ENCODE measurements around the gene GSTM3.
A peak's percentile ranks its signal among the peaks of the same experiment; 100 is the strongest.
"Not testable (repeated sequence)": the region's sequence is repeated elsewhere in the genome, so short reads cannot be mapped to it uniquely, and the experiment has no call there.

GSTM3 gene

DNA sequence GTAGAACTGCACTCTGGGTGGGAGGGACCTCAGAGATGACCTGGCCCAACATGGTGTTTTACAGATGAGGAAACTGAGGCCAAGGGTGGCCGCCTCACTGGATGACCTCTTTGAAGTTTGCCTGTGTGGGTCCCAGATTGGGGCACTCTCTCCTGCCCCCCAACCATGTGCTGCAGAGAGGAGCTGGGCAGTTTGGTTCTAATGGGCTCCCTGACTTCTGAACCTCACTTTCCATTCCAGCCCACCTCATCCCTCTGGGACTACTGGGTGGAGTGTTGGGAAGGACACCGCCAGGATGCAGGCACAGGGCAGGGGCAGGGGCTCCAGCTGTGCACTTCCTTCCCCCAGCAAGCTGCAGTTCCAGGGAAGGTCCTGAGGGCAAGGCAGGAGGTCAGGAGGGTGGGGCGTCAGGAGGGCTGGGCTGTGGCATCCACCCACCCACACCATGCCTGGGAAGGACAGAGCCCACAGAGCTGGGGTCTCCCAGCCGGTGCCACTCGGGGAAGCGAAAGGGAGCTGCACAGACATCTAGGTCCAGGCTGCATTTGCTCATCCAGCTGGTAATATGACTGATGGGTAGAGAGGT lies 33.2 kb upstream of the GSTM3 start:
- no peak for DNase-seq

DNA sequence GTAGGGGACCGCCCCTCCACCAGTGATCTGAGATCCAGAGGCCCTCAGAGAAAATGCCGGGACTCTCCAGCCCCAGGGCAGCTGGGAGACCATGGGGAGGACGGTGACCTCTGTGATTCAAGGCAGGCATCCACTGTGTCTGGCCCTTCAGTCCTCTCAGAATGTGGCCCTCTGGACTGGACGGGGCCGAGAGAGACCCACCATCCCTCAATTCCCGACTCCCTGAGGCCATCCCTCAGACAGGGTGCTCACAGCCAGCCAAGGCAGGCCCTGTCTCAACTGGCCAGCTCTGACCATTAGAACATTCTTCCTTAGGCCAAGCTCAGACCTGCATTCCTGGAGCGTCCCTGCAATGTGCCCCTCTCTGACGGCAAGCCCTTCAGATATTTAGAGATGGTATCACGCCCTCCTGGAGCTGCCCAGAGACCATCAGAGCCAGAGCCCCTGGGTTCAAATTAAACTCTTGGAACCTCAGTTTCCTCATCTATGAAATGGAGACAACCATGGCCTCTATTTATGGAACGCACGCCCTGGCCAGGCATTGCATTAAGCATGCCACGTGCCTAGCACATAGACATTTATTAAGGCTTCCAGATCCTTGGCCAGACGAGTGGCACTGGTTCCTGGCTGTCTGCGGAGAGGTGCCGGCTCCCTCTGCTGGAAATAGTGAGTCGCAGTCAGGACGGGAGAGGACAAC lies 32.5 kb upstream of the GSTM3 start:
- DNase-seq = peak in 12 of 14 donors; percentile 24 to 72 (median 55)

DNA sequence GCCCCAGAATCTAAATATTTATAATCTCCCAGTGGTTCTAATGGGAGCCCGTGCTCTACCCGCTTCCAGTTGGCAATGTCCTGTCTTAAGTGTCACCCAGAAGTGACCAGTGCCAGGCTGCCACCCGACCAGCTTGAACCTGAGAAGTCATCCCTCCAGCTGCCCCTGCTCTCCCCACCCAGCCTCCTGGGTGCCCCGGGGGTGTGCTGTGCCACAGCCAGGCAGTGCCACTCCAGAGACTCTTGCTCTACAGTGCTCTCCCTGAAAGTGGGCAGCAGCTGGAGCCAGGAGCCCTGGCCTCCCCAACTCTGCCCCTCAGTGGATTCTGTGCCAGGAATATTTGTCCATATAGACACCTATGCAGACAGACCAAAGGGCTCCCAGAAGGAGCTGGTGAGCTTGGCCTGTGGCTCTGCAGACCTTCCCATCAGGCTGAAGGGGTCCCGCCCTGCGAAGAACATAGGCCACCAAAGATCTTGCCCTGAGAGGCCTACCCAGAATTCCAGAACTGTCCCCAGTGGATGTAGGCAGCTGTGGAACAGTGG lies 31.9 kb upstream of the GSTM3 start:
- no peak for DNase-seq

DNA sequence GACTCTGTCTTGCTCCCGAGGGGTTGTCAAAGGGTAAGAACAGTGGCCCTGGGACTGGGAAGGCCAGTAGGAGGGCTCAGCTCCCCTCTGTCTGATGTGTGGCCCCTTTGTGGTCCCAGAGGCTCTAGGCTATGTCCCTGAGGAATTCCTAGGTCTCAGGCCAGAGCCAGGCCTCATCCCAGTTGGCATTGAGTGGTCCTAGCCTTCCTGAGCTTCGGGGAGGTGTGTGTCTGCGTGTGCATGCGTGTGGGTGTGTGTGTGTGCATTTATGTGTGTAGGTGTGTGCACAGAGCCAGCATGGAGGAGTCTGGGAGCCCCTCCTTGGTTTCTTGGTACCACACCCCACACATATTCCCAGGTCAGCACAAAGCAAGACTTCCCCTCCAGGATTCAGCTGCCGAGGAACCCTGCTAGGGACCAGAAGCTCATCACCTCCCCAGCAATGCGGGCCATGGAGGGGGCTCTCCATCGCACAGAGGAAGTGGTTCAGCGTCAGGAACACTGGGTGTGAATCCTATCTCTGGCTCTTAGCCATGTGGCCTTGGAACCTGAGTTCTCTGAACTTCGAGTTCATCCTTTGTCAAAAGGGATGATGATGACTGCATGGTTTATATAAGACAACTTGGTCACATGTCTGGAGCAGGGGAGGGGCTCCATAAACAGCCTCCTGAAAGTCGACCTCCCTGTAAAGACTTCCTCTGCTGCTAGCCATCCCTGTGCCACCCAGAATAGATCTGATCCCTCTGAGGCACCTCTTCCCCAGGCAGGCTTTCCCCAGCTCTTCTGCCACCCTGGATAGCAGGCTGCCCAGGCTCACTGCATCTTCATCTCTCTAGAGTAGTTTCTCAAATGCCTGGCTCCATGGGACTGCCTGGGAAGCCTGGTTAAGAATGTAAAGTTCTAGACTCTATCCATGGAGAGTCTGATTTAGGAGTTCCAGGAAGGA lies 31.1 kb upstream of the GSTM3 start:
- no peak for DNase-seq

DNA sequence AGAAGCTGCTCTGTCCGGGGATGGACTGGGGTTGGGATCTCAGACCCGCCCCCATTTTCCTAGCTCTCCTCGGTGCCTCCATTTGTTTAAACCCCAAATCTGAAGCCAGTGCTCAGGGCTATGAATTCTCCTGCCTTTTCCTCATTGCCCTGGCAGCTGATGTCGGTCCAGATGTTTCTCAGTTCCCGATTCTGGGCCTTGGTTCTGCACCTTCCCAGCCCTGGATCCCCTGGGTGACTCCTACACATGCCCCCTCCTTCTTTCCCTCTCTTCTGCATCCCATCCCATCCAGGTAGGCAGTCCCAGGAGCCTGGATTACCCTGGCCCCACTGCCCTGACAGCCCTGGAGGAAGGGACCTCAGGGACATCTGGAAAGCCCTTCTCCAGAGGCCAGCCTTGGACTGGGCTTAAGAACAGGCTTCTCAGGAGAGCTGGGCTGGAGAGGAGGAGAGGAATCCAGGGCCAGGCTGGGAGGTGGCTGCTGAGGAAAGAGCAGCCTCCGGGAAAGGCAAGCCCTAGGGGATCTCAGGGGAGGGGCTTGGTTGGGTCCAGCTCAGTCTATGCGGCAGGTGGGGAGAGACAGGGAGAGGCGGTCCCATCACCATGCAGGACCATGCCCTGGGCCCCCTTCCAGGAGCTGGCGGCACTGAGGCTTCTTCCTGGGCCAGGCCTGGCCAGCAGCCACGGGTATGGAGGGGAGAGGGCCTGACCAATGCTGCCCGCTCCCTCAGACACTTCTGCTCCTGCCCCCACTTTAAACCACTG lies 29.7 kb upstream of the GSTM3 start:
- peak in 11 of 14 donors; percentile 19 to 85 (median 66) for DNase-seq

DNA sequence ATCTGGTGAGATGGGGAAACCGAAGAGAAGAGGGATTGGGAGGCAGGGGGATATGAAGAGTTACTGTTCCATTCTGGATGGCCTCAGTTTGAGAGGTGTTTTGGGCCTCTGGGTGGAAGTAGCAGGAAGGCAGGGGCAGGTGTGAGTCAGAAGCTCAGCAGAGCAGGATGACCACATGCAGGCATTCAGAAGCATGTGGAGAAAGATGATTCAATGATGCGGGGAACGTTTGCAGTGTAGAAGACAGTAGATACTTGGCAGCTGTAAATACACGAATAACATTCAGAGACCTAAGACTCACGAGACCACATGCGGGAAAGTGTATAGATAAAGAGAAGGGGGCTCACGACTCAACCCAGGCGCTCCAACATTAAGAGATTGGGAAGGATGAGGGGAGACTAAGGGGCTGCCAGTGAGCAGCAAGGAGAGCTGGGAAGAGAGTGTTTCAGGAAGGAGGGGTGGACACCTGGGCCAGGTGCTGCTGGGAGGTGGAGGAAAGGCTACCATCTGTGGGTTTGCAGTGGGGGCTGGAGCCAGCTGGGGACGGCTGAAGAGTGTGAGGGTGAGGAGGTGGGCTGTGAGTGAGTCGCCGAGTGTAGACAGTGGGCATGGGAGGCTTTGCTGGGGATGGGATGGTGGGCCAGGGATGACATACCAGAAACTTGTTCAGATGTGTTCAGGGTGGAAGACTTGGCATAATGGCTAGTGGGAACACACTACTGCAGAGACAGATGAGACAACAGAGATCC lies 28.7 kb upstream of the GSTM3 start:
- DNase-seq = no peak

DNA sequence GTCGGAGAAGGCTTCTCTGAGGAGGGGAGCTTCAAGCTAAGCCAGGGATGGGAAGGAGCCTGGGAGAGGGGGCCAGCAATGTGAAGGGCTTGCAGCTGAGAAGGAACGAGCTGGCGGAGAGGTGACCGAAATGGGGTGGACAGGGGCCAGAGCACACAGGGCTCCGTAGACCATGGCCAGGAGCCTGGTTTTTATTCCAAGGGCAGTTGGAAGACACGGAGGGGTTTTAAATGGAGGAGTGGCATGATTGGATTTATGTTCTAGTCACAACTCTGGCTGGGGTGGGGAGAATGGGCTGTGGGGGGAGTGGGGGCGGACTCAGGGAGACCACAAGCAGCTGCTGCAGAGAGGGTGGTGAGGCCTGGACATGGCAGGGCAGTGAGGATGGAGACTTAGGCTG lies 28.0 kb upstream of the GSTM3 start:
- DNase-seq = no peak

DNA sequence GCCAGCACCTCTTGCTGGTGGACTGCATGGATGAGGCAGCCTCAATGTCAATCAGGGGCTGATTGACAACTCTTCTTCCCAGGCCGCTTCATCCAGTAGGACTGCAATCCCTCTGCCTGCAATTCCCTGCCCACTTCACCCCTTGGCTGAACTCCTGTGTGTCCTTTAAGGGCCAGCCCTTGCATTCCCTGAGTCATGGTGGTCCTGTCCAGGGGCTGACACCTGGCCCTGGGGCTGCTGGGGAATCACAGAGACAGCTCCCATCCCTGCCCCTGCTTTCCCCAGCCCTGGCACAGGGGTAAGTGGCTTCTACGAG lies 27.5 kb upstream of the GSTM3 start:
- DNase-seq = no peak

DNA sequence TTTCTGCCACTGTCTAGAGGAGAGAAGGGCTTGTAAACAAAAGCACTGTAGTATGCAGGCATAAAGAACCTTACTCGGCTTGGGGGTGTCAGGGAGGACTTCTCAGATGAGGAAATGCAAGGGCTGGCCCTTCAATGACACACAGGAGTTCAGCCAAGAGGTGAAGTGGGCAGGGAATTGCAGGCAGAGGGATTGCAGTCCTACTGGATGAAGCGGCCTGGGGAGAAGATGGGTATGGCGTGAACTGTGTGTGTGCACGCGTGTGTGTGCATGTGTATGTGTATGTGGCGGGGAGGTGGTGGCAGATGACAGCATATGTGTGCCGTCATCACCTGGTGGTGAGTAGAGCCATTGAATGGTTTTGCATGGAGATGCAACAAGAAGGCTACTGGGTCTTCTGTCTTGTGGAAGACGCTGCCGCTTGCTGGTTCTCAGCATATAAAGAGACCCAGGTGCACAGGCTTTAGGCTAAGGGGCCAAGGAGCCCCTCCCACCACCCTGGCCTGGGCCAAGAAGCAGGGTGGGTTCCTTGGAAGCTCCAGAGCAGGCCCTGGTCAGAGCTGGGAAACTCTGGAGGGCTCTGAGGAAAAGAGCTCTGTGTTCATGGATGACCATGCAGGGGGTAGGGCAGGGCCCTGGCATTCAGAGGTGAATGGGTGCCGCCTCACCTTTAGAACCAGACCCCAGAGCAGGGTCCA lies 26.9 kb upstream of the GSTM3 start:
- no peak for DNase-seq

DNA sequence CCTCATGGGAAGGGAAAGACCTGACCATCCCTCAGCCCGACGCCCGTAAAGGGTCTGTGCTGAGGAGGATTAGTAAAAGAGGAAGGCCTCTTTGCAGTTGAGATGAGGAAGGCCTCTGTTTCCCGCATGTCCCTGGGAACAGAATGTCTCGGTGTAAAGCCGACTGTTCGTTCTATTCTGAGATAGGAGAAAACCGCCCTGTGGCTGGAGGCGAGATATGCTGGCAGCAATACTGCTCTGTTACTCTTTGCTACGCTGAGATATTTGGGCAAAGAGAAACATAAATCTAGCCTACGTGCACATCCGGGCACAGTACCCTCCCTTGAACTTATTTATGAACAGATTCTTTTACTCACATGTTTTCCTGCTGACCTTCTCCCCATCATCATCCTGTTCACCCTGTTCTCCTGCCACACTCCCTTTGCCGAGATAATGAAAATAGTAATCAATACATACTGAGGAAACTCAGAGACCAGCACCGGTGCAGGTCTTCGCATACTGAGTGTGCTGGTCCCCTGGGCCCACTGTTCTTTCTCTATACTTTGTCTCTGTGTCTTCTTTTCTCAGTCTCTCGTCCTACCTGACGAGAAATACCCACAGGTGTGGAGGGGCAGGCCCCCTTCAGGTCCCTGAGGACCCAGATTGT lies 26.3 kb upstream of the GSTM3 start:
- DNase-seq = not testable (repeated sequence)

DNA sequence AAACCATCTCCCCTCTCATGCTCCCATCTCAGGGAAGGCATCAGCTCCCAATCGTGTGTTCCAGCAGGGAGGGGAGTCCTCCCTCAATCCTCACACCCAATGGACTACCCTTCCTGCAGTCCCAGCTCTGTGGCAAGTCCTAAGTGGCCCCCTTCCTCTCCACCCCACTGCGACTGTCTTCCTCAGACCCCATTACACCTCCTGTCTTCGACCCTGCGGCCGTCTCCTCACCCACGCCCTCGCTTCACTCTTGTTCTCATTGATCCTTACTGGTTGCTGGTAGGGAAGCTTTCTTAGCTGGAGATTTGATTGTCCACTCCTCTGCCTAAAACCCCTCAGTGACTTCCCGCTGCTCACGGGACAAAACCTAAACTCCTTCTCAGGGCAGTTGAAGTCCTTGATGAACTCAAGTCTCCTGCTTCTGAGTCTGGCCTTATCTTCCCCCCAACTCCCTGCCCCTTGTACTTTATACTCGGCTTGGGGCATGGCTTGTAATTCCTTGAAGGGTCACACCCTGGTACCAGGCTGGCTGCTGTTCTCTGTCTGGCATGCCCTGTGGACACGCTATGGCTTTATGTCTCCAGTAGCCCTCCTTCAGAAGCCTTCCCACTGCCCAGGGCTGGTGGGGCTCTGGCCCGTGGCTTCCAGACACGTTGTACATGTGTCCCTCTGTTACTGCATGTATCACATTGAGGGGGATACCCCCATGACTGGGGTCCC lies 25.2 kb upstream of the GSTM3 start:
- DNase-seq = no peak

DNA sequence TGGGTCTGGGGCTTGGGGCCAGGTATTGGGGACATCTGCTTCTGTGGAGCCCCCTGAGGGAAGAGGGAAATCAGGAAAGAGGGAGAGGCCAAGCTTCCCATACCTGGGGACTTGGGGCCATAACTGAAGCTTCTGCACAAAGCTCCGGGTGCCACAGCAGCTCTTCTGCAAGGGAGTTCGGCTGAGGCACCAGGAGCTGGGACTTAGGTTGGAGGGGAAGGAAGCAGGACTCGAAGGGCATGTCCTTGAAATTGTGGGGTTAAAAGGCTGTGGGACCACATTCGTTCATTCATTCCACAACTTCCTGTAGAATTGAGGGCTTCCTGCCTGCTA lies 24.6 kb upstream of the GSTM3 start:
- DNase-seq = no peak

DNA sequence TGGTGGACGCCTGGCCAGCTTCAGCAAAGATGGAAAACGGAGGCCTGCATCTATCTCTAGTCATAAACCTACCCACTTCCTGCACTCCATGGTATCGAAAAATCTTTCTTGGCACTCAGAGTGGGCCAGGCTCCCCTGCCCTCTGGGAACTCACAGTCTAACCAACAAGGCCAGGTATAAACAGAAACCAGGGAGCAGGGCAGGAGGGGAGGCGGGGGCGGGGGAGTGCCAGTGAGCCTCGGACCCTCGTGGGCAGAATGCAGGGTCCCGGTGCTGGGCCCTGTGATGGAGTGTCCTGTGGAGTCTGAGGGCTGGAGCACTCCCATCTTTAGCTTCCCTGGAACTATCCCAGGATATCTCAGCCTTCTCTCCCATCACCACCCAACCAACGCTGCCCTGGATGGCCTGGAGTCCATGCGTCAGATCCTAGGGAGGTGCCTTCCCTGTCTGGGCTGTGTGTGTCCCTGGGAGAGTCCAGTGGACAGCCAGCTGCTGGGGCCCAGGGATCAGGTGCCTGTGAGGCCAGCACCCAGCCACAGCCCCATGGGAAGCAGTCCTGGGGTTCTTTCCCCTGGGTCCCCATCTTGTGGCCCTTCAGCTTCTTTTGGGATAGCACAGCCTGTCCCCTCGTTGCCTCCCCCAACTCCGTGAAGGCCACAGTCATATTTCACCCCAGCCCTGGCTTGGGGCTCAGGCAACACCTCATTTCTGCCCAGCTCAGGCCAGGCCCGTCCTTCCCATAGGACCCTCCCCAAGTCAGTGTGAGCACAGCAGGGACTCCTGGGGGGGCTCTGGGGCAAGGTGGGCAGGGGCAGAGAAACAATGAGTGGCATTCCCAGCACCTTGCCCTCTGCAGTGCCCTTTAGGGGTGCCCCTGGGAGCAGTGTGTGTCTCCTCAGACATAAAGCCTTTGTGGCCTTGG lies 24.0 kb upstream of the GSTM3 start:
- no peak for DNase-seq

DNA sequence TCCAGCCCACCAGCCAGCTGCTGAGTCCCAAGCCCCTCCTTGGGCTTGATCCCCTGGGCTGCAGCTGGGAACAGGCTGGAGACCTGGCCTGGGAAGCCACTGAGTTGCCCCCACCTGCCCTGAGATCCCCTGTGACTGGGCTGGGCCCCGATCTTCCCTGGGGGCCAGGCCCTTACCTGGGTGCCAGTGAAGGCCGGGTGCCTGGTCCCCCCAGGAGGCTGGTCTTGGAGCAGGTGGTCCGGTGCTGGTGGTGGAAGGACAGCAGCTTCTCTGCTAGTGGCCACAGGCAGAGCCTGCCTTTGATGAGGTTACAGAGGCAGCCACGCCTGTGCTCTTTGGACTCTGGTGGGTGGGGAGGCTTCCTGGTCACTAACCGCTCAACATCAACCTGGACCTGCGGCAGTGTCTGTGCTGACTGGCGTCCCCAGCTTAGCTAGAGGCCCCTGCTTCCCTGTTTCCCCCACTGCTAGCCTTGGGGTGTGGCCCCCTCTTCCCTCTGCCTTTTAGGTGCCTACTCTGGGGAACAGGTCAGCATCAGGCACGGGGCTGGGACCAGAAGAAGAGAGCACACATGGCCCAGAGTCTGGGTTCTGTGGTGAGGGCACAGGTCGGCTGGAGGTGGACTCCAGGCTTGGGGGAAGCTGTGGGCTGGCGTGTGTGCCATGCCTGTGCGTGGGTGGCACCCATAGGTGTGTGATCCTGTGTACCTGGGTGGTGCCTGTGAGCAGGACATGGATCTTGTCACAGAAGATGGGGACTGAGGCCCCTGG lies 23.0 kb upstream of the GSTM3 start, which contains the start of gene EPS8L3:
Gene EPS8L3 (minus strand): TSS at position 278 of the 770 bp plus-strand sequence. CDS start 2,174 bp downstream, outside the sequence.
- no peak for DNase-seq

DNA sequence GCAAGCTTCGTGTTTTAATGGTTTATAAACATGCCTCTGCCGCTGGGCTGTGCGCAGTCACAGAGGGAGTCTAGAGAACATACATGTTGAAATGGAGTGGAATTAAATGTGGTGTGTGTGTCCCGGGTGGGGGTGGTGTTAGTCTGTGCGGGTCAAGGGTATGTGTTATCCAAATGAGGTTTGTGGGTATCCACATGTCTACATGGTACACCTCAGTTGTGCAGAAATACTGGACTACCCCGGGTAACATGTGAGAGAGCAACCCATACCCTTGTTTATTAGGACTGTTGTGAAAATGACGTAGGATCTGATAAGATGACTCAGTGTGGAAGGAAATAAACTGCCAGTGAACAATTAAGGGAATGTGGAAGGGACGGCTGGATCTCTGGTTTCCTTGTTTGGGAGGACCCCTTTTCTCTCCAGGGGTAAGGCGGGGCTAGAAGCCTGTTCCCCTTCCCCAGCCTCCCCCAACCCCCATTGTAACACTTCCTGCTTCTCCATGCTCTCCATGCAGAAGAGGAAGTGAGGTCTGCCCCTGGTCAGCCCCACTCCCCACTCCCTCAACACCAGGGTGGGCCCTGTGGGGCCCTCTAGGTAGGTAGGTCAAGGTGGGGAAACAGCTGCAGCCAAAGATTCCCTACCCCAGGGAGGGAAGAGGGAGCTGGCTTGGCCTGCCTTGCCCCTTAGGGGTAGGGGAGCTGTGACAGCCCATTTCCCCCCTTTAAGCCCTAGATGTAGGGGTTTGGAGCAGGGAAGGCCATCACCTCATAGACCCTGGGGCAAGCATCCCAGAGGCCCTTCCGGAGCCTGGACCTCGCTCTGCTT lies 22.2 kb upstream of the GSTM3 start:
- DNase-seq = peak in 1 of 14 donors; percentile 23

DNA sequence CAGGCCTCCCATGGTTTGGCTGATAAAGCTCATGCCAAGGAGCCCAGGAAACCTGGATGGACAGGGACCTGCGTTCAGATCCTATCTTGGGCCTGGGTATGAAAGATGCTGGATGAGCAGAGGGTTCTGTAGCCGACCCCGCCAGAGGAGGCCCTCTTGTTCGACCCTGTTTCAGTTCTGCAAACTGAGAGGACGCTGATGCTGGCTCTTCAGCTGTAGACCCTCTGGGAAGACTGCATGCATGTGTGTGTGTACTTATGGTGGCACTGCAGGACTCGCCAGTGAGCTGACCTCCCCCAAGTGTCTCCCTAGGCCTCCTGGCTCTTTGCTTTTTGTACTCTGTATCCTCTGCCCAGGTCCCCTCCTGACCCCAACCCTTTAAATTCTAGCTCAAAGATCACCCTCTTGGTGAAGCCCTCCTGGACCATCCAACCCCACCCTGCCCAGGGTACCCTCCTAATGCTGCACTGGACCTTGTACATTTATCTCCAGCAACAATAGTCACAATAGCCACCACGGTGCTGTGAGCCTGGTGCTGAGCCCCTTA lies 21.3 kb upstream of the GSTM3 start:
- DNase-seq = no peak
